HepG2 (cell line): ENCODE measurements around the gene CCDC167.

Experiments
- BRF2 ChIP-seq: sonication (generic); formaldehyde crosslinking; IDR thresholded peaks from 2 replicates; pipeline ENCODE4 v1.8.1; 2022; ENCODE audit warnings: mild to moderate bottlenecking, missing genetic modification reagents
- CREB3 ChIP-seq: sonication (generic); formaldehyde crosslinking; IDR thresholded peaks from 2 replicates; pipeline ENCODE4 v1.5.0; 2020; ENCODE audit warnings: missing genetic modification reagents
- CTCF ChIP-seq: sonication (generic); formaldehyde crosslinking; IDR thresholded peaks from 2 replicates; pipeline ENCODE4 v1.5.0; 2020; ENCODE audit warnings: mild to moderate bottlenecking, missing genetic modification reagents, moderate library complexity
- HDAC2 ChIP-seq: sonication (generic); formaldehyde crosslinking; IDR thresholded peaks from 2 replicates; pipeline ENCODE4 v1.4.0; 2020; ENCODE audit warnings: missing genetic modification reagents
- IKZF1 ChIP-seq: fragments of 450-650 bp; IDR thresholded peaks from 2 replicates; pipeline ENCODE4 v1.7.1; 2016
- MYC ChIP-seq: sonication (generic); formaldehyde crosslinking; IDR thresholded peaks from 2 replicates; pipeline ENCODE4 v1.9.0; 2021; ENCODE audit warnings: missing genetic modification reagents, borderline replicate concordance
- POLR2A ChIP-seq, 2 experiments: IDR thresholded peaks; 2 replicates each; pipeline ENCODE4 v1.6.1; 2011; ENCODE audit warnings: low read depth in 2 of 2, low read length in 2 of 2, mild to moderate bottlenecking in 1 of 2, moderate library complexity in 1 of 2; ENCODE audit not compliant: insufficient read depth in 1 of 2

GRCh38 chr6:37544530-37544929, 44.8 kb upstream of the CCDC167 start:
- no peak for TF ChIP-seq MYC
- no peak for TF ChIP-seq CREB3 (CRISPR knock-in tag)
- no peak for TF ChIP-seq HDAC2 (CRISPR knock-in tag)
- no peak for TF ChIP-seq POLR2A (IDR thresholded peaks at IDR 0.05; ENCODE audit: insufficient read depth in 1 of 2, low read depth in 2 of 2, low read length in 2 of 2)
- no peak for TF ChIP-seq CTCF (CRISPR knock-in tag)
- no peak for TF ChIP-seq IKZF1
- no peak for TF ChIP-seq BRF2 (CRISPR knock-in tag)
